Endothelial cell of umbilical vein (primary cell): ENCODE data around the gene FBXW11. TPM values are rescaled to one million over a fixed set of nuclear protein-coding genes. Genes with fewer than 3 reads are reported as not detected.

Source experiments
- BruUV-seq: library from RNA; stranded (reverse); fragments of 400-500 nt; replicated peaks from 2 replicates; lab custom pipeline; 2021; lab: Mats Ljungman, UMichigan
- CTCF ChIA-PET: fragments of 300-600, 350-600 bp; sonication (Branson Sonifier 250); formaldehyde crosslinking; loops from one replicate; lab custom pipeline; 2021; ENCODE audit warnings: antibody characterized with exemption, inconsistent platforms; lab: Charles Lee
- POLR2A ChIA-PET: fragments of 300-600, 350-600 bp; sonication (Branson Sonifier 250); formaldehyde crosslinking; loops from one replicate; lab custom pipeline; 2021; ENCODE audit warnings: antibody characterized with exemption, inconsistent platforms; lab: Charles Lee
- DNase-seq: peaks from one replicate; pipeline ENCODE4 v3.0.0-alpha.2; 2011; ENCODE audit warnings: low read depth, low spot score
- FAIRE-seq: peaks from 2 replicates; lab custom pipeline; 2011; peaks lifted over from hg19 to GRCh38; lab: Jason Lieb, UNC
- H2AFZ ChIP-seq: 2 replicates; pipeline ENCODE4 v1.6.0; 2012; ENCODE audit warnings: low read depth, low read length, control low read depth, inconsistent platforms
- H3K27ac ChIP-seq: 2 replicates; pipeline ENCODE4 v1.5.1; 2011; ENCODE audit warnings: low read depth, mild to moderate bottlenecking, control low read depth, low read length, moderate library complexity; ENCODE audit not compliant: insufficient read depth
- H3K27me3 ChIP-seq, 2 experiments: 2 replicates each; pipeline versions ENCODE4 v1.6.0 to v1.6.1; 2011; ENCODE audit warnings: low read length in 2 of 2, mixed read lengths in 1 of 2; ENCODE audit not compliant: control insufficient read depth in 2 of 2, insufficient read depth in 2 of 2
- H3K36me3 ChIP-seq, 2 experiments: 2 replicates in 1 of 2; 3 replicates in 1 of 2; pipeline ENCODE4 v1.5.1; 2011; ENCODE audit warnings: low read length in 2 of 2, mild to moderate bottlenecking in 1 of 2, moderate library complexity in 1 of 2; ENCODE audit not compliant: control insufficient read depth in 2 of 2, insufficient read depth in 2 of 2; ENCODE audit errors: extremely low read depth in 1 of 2
- H3K4me1 ChIP-seq: 3 replicates; pipeline ENCODE4 v1.5.1; 2011; ENCODE audit warnings: mild to moderate bottlenecking, low read length; ENCODE audit not compliant: control insufficient read depth, insufficient read depth; ENCODE audit errors: extremely low read depth
- H3K4me2 ChIP-seq: 2 replicates; pipeline ENCODE4 v1.6.1; 2011; ENCODE audit warnings: low read length, control low read depth, mixed read lengths; ENCODE audit not compliant: insufficient read depth
- H3K4me3 ChIP-seq, 3 experiments: fragments of 200-600 bp in 1 of 3; sonication (generic), shearing (Covaris generic) in 1 of 3; replicated peaks in 1 of 3; 2 replicates each; pipeline ENCODE4 v1.5.1; 2011 to 2016; ENCODE audit warnings: control low read depth in 3 of 3, low read length in 3 of 3, mild to moderate bottlenecking in 2 of 3, inconsistent platforms in 1 of 3, low read depth in 1 of 3, moderate library complexity in 1 of 3; ENCODE audit not compliant: insufficient read depth in 1 of 3
- H3K79me2 ChIP-seq: 2 replicates; pipeline ENCODE4 v1.6.0; 2012; ENCODE audit warnings: low read length, inconsistent platforms; ENCODE audit not compliant: control insufficient read depth, insufficient read depth
- H3K9ac ChIP-seq: replicated peaks from 2 replicates; pipeline ENCODE3; 2011; ENCODE audit warnings: low read length, control low read depth; ENCODE audit not compliant: insufficient read depth; ENCODE audit errors: extremely low read depth
- H3K9me1 ChIP-seq: replicated peaks from 3 replicates; pipeline ENCODE4 v1.6.0; 2011; ENCODE audit warnings: mild to moderate bottlenecking, low read length; ENCODE audit not compliant: control insufficient read depth, insufficient read depth; ENCODE audit errors: extremely low read depth
- H3K9me3 ChIP-seq: replicated peaks from 2 replicates; pipeline ENCODE4 v1.5.1; 2012; ENCODE audit warnings: low read length, inconsistent platforms; ENCODE audit not compliant: control insufficient read depth, insufficient read depth
- H4K20me1 ChIP-seq: replicated peaks from 2 replicates; pipeline ENCODE3; 2011; ENCODE audit warnings: mild to moderate bottlenecking, low read length; ENCODE audit not compliant: control insufficient read depth, insufficient read depth; ENCODE audit errors: extremely low read depth
- EZH2 ChIP-seq: IDR thresholded peaks from 2 replicates; pipeline ENCODE4 v1.6.1; 2012; ENCODE audit warnings: borderline replicate concordance, low read depth, mild to moderate bottlenecking, moderate library complexity, low read length, inconsistent platforms; ENCODE audit not compliant: severe bottlenecking
- FOS ChIP-seq: IDR thresholded peaks from 2 replicates; pipeline ENCODE4 v1.6.1; 2011; ENCODE audit warnings: mild to moderate bottlenecking, low read length, moderate library complexity, borderline replicate concordance; ENCODE audit not compliant: insufficient read depth
- GATA2 ChIP-seq: IDR thresholded peaks from 2 replicates; pipeline ENCODE4 v1.7.0; 2011; ENCODE audit warnings: low read depth, mild to moderate bottlenecking, moderate library complexity, mixed read lengths, low read length; ENCODE audit not compliant: insufficient read length, insufficient read depth
- JUN ChIP-seq: IDR thresholded peaks from 2 replicates; pipeline ENCODE4 v1.6.1; 2011; ENCODE audit warnings: borderline replicate concordance, low read depth; ENCODE audit not compliant: insufficient read length, insufficient read depth
- MYC ChIP-seq: IDR thresholded peaks from one replicate; pipeline ENCODE4 v1.6.1; 2011; ENCODE audit warnings: mild to moderate bottlenecking, low read depth, low read length
- POLR2A ChIP-seq: IDR thresholded peaks from 2 replicates; pipeline ENCODE4 v1.6.1; 2012; ENCODE audit warnings: low read depth, mild to moderate bottlenecking, control low read depth, low read length
- POLR2AphosphoS5 ChIP-seq: IDR thresholded peaks from 2 replicates; pipeline ENCODE4 v1.6.1; 2012; ENCODE audit warnings: low read depth, mild to moderate bottlenecking, control low read depth, low read length, moderate library complexity; ENCODE audit not compliant: insufficient read depth
- dilution Hi-C: fragments of 300-500 bp; cut with MboI; formaldehyde crosslinking; loops from one replicate; pipeline ENCODE4 v1.15.0; 2019; ENCODE audit warnings: low sequenced_read_pairs; ENCODE audit not compliant: extremely low pct_ligation_motif_present
- intact Hi-C: fragments of 100-400 bp; cut with micrococcal nuclease; formaldehyde crosslinking; loops from one replicate; pipeline ENCODE4 v1.10.0; 2022
- polyA plus RNA-seq, 4 experiments: library from polyadenylated mRNA; depleted of rRNA in 3 of 4; stranded (reverse) in 3 of 4; unstranded in 1 of 4; fragments of >200 nt; gene quantifications; 2 replicates each; pipeline versions ENCODE4 v1.2.1 to v1.2.3, GENCODE V29; 2011 to 2012; ENCODE audit warnings: missing spikeins in 1 of 4
- total RNA-seq: library from RNA; stranded (reverse); gene quantifications from 2 replicates; pipeline ENCODE4 v1.2.3, GENCODE V29; 2021
- TF ChIP-seq, protein P1 (sequence below): IDR thresholded peaks from 2 replicates; pipeline ENCODE4 v1.6.1; 2011; ENCODE audit not compliant: insufficient read depth, insufficient read length
- TF ChIP-seq, protein P2 (sequence below), 2 donors: IDR thresholded peaks; 1 replicate in 1 of 2; 2 replicates in 1 of 2; pipeline ENCODE4 v1.5.1; 2011; ENCODE audit warnings: low read length in 2 of 2, mild to moderate bottlenecking in 2 of 2, moderate library complexity in 2 of 2, control low read depth in 1 of 2, inconsistent platforms in 1 of 2, low read depth in 1 of 2; ENCODE audit not compliant: insufficient read depth in 1 of 2; ENCODE audit errors: extremely low read depth in 1 of 2

FBXW11 gene
- total and polyA plus RNA-seq, 2 donors (not counting 3 experiments of a cell fraction or from before 2014, with no cell fraction given) = 30.7 to 44.7 TPM

DNA sequence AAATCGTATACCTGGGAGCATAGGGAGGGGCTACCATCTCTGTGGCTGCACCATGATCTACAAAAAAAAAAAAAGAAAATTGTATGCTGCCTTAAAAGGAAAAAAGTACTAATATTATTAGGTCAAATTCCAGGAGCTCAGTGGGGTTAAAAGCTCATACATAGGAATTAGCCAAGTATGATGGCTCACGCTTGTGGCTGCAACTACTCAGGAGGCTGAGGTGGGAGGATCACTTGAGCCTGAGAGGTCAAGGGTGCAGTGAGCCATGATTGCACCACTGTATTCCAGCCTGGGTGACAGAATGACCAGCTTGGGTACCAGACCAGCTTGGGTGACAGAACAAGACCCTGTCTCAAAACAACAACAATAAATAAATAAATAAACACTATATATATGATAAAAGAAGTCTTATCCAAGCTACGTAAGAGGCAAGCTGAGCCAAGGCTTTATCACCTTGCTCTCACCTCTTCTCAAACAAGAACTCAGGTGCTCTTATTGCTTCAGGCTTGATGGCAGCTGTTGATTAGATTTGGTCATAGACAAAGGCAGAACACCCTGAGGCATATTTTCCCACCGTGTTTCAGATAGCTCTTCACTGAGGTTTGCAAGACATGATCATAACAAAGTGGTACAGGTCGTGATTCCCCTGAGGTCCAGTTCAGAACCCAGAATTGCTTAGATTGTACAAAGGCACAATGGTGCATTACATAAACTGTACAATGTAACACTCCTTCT, 3.3 kb upstream of the FBXW11 start:
- H3K9me1 ChIP-seq = no peaks in the 10 kb centered on the region
- no peak overlapping the region for H2AFZ ChIP-seq
- no peaks in the 10 kb centered on the region for H3K36me3 ChIP-seq
- DNase-seq = no peak
- no TSS peak for BruUV-seq
- TF ChIP-seq JUN = no peak
- TF ChIP-seq, protein P1, sequence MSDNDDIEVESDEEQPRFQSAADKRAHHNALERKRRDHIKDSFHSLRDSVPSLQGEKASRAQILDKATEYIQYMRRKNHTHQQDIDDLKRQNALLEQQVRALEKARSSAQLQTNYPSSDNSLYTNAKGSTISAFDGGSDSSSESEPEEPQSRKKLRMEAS = no peak
- no peak for TF ChIP-seq EZH2
- no peak for TF ChIP-seq POLR2AphosphoS5
- TF ChIP-seq FOS = no peak
- TF ChIP-seq, protein P2, sequence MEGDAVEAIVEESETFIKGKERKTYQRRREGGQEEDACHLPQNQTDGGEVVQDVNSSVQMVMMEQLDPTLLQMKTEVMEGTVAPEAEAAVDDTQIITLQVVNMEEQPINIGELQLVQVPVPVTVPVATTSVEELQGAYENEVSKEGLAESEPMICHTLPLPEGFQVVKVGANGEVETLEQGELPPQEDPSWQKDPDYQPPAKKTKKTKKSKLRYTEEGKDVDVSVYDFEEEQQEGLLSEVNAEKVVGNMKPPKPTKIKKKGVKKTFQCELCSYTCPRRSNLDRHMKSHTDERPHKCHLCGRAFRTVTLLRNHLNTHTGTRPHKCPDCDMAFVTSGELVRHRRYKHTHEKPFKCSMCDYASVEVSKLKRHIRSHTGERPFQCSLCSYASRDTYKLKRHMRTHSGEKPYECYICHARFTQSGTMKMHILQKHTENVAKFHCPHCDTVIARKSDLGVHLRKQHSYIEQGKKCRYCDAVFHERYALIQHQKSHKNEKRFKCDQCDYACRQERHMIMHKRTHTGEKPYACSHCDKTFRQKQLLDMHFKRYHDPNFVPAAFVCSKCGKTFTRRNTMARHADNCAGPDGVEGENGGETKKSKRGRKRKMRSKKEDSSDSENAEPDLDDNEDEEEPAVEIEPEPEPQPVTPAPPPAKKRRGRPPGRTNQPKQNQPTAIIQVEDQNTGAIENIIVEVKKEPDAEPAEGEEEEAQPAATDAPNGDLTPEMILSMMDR (IDR thresholded peaks at IDR 0.05; ENCODE audit: extremely low read depth in 1 of 2, insufficient read depth in 1 of 2, low read depth in 1 of 2, low read length in 2 of 2) = no peak
- no peak for TF ChIP-seq POLR2A
- TF ChIP-seq MYC = no peak
- TF ChIP-seq GATA2 = no peak
- no peaks in the 10 kb centered on the region for H3K27me3 ChIP-seq
- H3K27ac ChIP-seq = no peak overlapping the region
- intact Hi-C loops (loop anchor here (5.0 kb wide), 1 partner anchor 273 kb away; the partner anchor contains the start of gene UBTD2), dilution Hi-C loops (no loop called here)
- no peak overlapping the region for H3K9ac ChIP-seq
- no peak overlapping the region for H3K4me2 ChIP-seq
- ChIA-PET CTCF (interaction anchor here (0.9 to 4.9 kb wide), 9 partner anchors 28 to 284 kb away, joined by 3 to 36 read pairs (median 4); partner anchors contain the start of gene STK10), POLR2A (no interaction called here)
- H3K79me2 ChIP-seq = peaks cover 16% of the 10 kb centered on the region
- no peak for FAIRE-seq
- H3K4me1 ChIP-seq = peaks cover 24% of the 10 kb centered on the region
- H4K20me1 ChIP-seq = no peaks in the 10 kb centered on the region
- no peaks in the 10 kb centered on the region for H3K9me3 ChIP-seq
- H3K4me3 ChIP-seq = no peak overlapping the region
